ENCODE results near the gene RGS1.

- TF ChIP-seq CTCF (IDR thresholded peaks at IDR 0.05) (no peak), POLR2A (IDR thresholded peaks at IDR 0.05) (no peak)
Observed at GRCh38 chr1:192609110-192610079, 33.8 kb downstream of the RGS1 start.
